ENCODE measurements around the gene ATXN2L. TPM values are rescaled to one million over a fixed set of nuclear protein-coding genes. Genes with fewer than 3 reads are reported as not detected.
A peak's percentile ranks its signal among the peaks of the same experiment; 100 is the strongest.

Gene ATXN2L
- total RNA-seq, 1 donor, result 62.6 TPM

- Histone ChIP-seq H4K20me1 (ENCODE audit: insufficient read depth, low read length) (peaks cover 10% of the 10 kb centered on the region), H3K27me3 (ENCODE audit: insufficient read depth, low read length) (no peaks in the 10 kb centered on the region), H3K36me3 (ENCODE audit: insufficient read depth, low read length) (peaks cover 30% of the 10 kb centered on the region), H3K4me3 (ENCODE audit: insufficient read depth, low read length) (no peak overlapping the region), H3K9me3 (ENCODE audit: low read depth, low read length) (no peaks in the 10 kb centered on the region), H3K4me2 (ENCODE audit: insufficient read depth, low read length) (no peak overlapping the region), H2AFZ (ENCODE audit: low read length) (no peak overlapping the region), H3K4me1 (ENCODE audit: insufficient read depth, low read length) (peaks cover 19% of the 10 kb centered on the region), H3K79me2 (ENCODE audit: insufficient read depth, low read length) (peaks cover 41% of the 10 kb centered on the region), H3K27ac (ENCODE audit: low read depth, low read length) (no peak overlapping the region)
- no peak for TF ChIP-seq CTCF (IDR thresholded peaks at IDR 0.05; ENCODE audit: extremely low read depth, low read depth, low read length)
- no peak for DNase-seq (ENCODE audit: insufficient read length, low spot score, missing footprints)
These were observed 21.6 kb downstream of the ATXN2L start for GRCh38 chr16:28844226-28844885.

DNA sequence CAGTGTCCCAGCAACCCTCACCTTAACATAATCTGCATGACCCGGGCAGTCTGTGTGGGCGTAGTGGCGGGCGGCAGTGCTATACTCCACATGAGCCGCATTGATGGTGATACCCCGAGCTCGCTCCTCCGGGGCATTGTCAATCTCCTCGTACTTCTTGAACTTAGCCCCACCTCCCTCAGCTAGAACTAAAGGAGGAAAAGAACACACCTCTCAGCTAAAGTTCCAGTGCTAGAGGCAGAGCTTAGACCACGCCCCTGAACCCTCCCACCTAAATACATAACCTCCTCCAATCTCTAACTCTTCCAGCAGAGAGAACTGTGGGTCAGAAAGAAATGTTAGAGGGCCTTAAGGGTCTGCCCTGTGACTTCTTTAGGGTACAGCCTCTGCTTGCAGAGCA lies 22.5 kb downstream of the ATXN2L start:
- DNase-seq (ENCODE audit: insufficient read length, low spot score, missing footprints), result peak; percentile 88
- H3K36me3 ChIP-seq (ENCODE audit: insufficient read depth, low read length), result peaks cover 30% of the 10 kb centered on the region
- H3K4me2 ChIP-seq (ENCODE audit: insufficient read depth, low read length), result peak overlapping the region; percentile 100
- H3K9me3 ChIP-seq (ENCODE audit: low read depth, low read length), result no peaks in the 10 kb centered on the region
- H3K27ac ChIP-seq (ENCODE audit: low read depth, low read length), result peak overlapping the region; percentile 85
- H3K27me3 ChIP-seq (ENCODE audit: insufficient read depth, low read length), result no peaks in the 10 kb centered on the region
- peaks cover 42% of the 10 kb centered on the region for H3K79me2 ChIP-seq (ENCODE audit: insufficient read depth, low read length)
- H2AFZ ChIP-seq (ENCODE audit: low read length), result peak overlapping the region; percentile 87
- H3K4me1 ChIP-seq (ENCODE audit: insufficient read depth, low read length), result peaks cover 19% of the 10 kb centered on the region
- H4K20me1 ChIP-seq (ENCODE audit: insufficient read depth, low read length), result peaks cover 10% of the 10 kb centered on the region
- no peak for TF ChIP-seq CTCF (IDR thresholded peaks at IDR 0.05; ENCODE audit: extremely low read depth, low read depth, low read length)
- H3K4me3 ChIP-seq (ENCODE audit: insufficient read depth, low read length), result peak overlapping the region; percentile 100

- Histone ChIP-seq H4K20me1 (ENCODE audit: insufficient read depth, low read length) (peaks cover 10% of the 10 kb centered on the region), H2AFZ (ENCODE audit: low read length) (peak overlapping the region; percentile 87), H3K36me3 (ENCODE audit: insufficient read depth, low read length) (peaks cover 30% of the 10 kb centered on the region), H3K4me2 (ENCODE audit: insufficient read depth, low read length) (peak overlapping the region; percentile 100), H3K27ac (ENCODE audit: low read depth, low read length) (peak overlapping the region; percentile 85), H3K4me3 (ENCODE audit: insufficient read depth, low read length) (peak overlapping the region; percentile 100), H3K4me1 (ENCODE audit: insufficient read depth, low read length) (peaks cover 19% of the 10 kb centered on the region), H3K9me3 (ENCODE audit: low read depth, low read length) (no peaks in the 10 kb centered on the region), H3K79me2 (ENCODE audit: insufficient read depth, low read length) (peaks cover 44% of the 10 kb centered on the region), H3K27me3 (ENCODE audit: insufficient read depth, low read length) (no peaks in the 10 kb centered on the region)
- no peak for DNase-seq (ENCODE audit: insufficient read length, low spot score, missing footprints)
- no peak for TF ChIP-seq CTCF (IDR thresholded peaks at IDR 0.05; ENCODE audit: extremely low read depth, low read depth, low read length)
These were observed 22.9 kb downstream of the ATXN2L start for GRCh38 chr16:28845761-28846079.

DNA sequence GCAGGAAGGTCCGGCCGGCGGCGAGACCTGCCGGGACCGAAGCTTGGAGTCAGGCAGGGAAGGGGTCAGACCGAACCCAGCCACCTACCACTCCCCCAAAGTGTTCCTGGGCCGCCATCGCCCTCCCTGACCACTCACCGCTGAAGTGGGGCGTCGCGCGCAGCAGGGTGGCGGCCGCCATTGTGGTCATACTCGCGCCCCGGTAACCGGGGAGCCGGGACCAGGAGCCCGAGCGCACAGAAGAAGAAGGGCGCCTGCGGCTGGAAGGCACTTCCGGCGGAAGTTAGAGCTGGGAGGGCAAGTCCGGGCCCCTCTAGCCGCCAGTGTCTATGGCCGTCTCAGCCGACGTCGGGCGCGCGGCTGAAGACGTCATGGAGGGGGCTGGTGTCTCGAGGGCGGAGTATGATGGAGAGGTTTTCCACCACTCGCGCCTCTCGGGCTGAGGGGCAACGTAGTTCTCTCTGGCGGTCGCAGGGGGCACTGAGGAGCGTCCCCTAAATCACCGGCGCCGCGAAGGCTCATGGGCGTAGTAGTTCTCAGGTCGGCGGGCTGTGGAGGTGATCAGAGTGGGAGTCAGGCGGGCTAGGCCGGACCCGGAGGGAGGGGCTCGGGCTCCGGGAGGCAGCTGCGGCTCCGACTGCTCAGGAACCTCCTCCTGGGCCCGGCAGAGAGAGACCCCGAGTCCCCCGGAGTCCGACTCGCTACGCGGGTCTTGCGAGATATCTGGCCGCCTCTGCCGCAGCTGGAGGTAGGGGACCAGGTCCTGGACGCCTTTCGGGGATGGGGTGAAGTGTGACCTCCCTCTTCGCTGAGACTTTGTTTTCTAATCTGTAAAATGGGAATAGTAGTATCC lies 23.5 kb downstream of the ATXN2L start, which contains the start of gene TUFM:
Gene TUFM (minus strand): TSS at position 269 of the 853 bp plus-strand sequence. CDS start 79 bp downstream, at position 190.
- DNase-seq (ENCODE audit: insufficient read length, low spot score, missing footprints), result peak; percentile 99
- peak within 1 kb of the TSS; percentile 97 for H2AFZ ChIP-seq (ENCODE audit: low read length)
- peak; percentile 62 for TF ChIP-seq CTCF (IDR thresholded peaks at IDR 0.05; ENCODE audit: extremely low read depth, low read depth, low read length)
- H3K4me3 ChIP-seq (ENCODE audit: insufficient read depth, low read length), result peak within 1 kb of the TSS; percentile 100
- no peaks in the 10 kb centered on the region for H3K27me3 ChIP-seq (ENCODE audit: insufficient read depth, low read length)
- peak within 1 kb of the TSS; percentile 100 for H3K4me2 ChIP-seq (ENCODE audit: insufficient read depth, low read length)
- peaks cover 44% of the 10 kb centered on the region for H3K79me2 ChIP-seq (ENCODE audit: insufficient read depth, low read length)
- H4K20me1 ChIP-seq (ENCODE audit: insufficient read depth, low read length), result peaks cover 10% of the 10 kb centered on the region
- no peaks in the 10 kb centered on the region for H3K9me3 ChIP-seq (ENCODE audit: low read depth, low read length)
- H3K36me3 ChIP-seq (ENCODE audit: insufficient read depth, low read length), result peaks cover 30% of the 10 kb centered on the region
- peaks cover 19% of the 10 kb centered on the region for H3K4me1 ChIP-seq (ENCODE audit: insufficient read depth, low read length)
- H3K27ac ChIP-seq (ENCODE audit: low read depth, low read length), result peak within 1 kb of the TSS; percentile 86
